GM10266 (cell line): ENCODE measurements around the gene DDX25.

Experiments
- DNase-seq: peaks from one replicate; pipeline ENCODE4 v3.0.0; 2012; ENCODE audit errors: extremely low spot score
- CTCF ChIP-seq: IDR thresholded peaks from 2 replicates; pipeline ENCODE4 v1.5.1; 2012; ENCODE audit warnings: mild to moderate bottlenecking, low read depth; ENCODE audit not compliant: control insufficient read depth, insufficient read depth; ENCODE audit errors: missing control alignments

Gene DDX25

GRCh38 chr11:125944350-125945010 is 40.2 kb downstream of the DDX25 start:
- no peak for DNase-seq
- TF ChIP-seq CTCF, result no peak

- DNase-seq, result no peak
- TF ChIP-seq CTCF, result no peak
These were observed 40.9 kb downstream of the DDX25 start for GRCh38 chr11:125945011-125945796.

- TF ChIP-seq CTCF, result no peak
- DNase-seq, result no peak
These were observed 41.7 kb downstream of the DDX25 start, which contains the start of gene VSIG10L2 for GRCh38 chr11:125945797-125946520. Gene VSIG10L2, plus strand, starts transcription at chr11:125946044. Its CDS starts 12 bp downstream, at chr11:125946056.

GRCh38 chr11:125946712-125947418 is 42.6 kb downstream of the DDX25 start:
- no peak for TF ChIP-seq CTCF
- DNase-seq, result no peak

- DNase-seq, result no peak
- TF ChIP-seq CTCF, result no peak
These were observed 43.3 kb downstream of the DDX25 start for GRCh38 chr11:125947419-125948277.
